ACHN (cell line): ENCODE data around the gene PPP3CA.
"Not testable (repeated sequence)": the region's sequence is repeated elsewhere in the genome, so short reads cannot be mapped to it uniquely, and the experiment has no call there.

Experiments
- DNase-seq: peaks from one replicate; pipeline ENCODE4 v3.0.0-alpha.2; 2015
- in situ Hi-C: cut with HindIII; loops from 2 replicates; pipeline ENCODE4 v1.10.0; 2017; ENCODE audit warnings: low sequenced_read_pairs, low pct_ligation_motif_present, low pct_unique_long_range_greater_than_20kb

The PPP3CA gene

GRCh38 chr4:101234141-101234540 lies 113.2 kb downstream of the PPP3CA start:
- DNase-seq, in situ Hi-C loops: not testable (repeated sequence)

- DNase-seq = peak; percentile 65
These were observed 115.1 kb downstream of the PPP3CA start for GRCh38 chr4:101232074-101232776.

GRCh38 chr4:101230801-101231426 lies 116.4 kb downstream of the PPP3CA start:
- in situ Hi-C loops = no loop called here
- peak; percentile 27 for DNase-seq

More at GRCh38 chr4:101232074-101232776, 115.1 kb downstream of the PPP3CA start:
- in situ Hi-C loops = no loop called here

- DNase-seq = peak; percentile 31
- in situ Hi-C loops = no loop called here
These were observed 118.2 kb downstream of the PPP3CA start for GRCh38 chr4:101229116-101229515.

DNA sequence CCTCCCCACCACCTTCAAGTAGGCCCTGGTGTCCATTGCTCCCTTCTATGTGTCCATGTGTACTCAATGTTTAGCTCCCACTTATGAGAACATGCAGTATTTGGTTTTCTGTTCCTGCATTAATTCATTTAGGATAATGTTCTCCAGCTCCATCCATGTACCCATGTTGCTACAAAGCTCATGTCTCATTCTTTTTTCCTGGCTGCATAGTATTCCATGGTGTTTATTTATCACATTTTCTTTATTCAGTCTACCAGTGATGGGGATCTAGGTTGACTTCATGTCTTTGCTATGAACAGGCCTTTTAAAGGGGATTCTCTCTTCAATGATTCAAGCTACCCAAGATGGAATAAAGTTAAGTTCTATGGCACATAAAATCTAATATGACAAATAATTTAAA lies 119.6 kb downstream of the PPP3CA start:
- in situ Hi-C loops = no loop called here
- no peak for DNase-seq

GRCh38 chr4:101224358-101225218 lies 122.7 kb downstream of the PPP3CA start:
- in situ Hi-C loops = no loop called here
- no peak for DNase-seq

DNA sequence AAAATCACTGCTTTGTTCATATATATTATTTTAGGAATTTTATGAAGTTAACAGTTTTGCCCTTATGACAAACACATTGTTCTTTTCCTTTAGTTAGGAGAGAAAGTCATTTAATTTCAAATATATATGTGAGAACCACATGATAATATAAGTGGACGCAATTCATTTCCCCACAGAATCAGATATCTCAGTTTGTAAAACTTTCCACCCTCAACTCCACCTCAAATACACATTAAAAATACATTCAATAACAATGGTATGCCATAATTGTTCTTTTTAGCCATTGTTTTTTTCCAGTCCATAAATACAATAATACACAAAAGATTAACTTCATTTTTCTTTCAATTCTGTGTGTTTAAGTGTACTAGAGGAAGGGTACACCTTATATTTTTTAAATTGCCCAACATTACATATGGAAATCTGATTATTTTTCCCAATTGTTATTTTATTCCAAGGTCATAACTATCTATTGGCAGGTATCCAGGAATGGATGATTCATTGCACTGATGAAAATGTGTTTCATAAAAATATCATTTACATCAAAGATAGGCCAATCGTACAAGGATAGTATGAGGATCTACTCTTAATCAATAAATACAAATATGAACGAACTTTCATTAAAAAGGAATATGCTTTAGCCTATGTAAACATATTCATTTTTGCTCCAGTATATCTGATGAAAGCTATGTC lies 125.0 kb downstream of the PPP3CA start:
- in situ Hi-C loops = no loop called here
- DNase-seq = no peak

DNA sequence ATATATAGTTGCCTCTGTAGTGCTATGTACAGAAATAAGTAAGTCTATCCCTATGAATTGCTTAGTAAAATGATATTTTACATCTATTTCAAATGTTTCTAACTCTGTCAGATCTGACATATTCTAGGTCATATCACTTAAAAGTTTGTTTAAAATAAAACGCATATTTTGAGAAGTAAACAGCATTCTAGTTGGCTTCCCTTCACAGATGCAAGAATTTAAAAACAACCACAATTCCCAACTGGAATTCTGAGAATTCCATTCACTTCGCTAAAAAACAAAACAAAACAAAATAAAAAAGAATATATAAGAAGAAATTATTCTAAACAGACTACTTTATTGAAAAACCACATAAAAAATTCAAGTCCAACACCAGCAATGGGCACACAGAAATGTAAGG lies 126.0 kb downstream of the PPP3CA start:
- in situ Hi-C loops = no loop called here

GRCh38 chr4:101218894-101219293 lies 128.4 kb downstream of the PPP3CA start:
- no peak for DNase-seq
- in situ Hi-C loops = no loop called here

More for the DNA sequence above, 126.0 kb downstream of the PPP3CA start:
- no peak for DNase-seq

DNA sequence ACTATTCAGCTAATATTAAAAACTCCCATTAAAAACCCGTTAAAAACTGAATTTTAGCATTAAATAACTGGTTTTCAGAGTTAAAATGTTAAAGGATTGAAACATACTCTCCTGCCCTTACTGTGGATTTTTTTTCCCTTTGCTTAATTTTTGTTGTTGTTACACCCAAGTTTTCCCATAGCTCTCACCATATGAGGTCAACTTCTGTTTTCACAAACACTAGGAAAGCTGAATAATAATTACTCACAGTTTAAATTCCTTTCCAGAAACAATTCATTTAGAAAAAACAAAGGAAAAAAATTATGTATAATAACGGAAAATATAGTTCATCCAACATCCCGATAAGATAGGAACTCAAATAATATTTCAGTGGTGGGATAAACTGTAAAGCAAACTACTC lies 129.0 kb downstream of the PPP3CA start:
- in situ Hi-C loops = no loop called here
- DNase-seq = no peak

- no peak for DNase-seq
- in situ Hi-C loops = no loop called here
These were observed 129.8 kb downstream of the PPP3CA start for GRCh38 chr4:101217353-101218031.

DNA sequence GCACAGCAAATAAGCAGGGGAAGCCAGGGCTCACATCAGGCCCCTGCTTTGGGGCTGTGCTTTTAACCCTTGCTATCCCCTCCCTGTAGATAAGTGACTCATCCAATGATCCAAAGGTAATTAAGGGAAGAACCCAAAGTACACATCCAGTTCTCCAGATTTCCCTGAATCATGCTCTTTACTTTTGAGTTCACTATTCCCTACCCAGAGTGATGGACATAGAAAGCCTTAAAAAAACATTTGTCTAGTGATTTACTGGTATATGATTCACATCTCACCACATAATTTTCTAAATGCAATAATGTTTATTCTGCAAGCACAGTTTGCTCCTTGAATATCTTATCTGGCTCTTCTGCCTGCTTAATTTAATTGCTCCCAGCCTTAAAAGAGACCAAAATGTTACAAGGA lies 136.2 kb downstream of the PPP3CA start:
- in situ Hi-C loops = no loop called here
- DNase-seq = no peak

DNA sequence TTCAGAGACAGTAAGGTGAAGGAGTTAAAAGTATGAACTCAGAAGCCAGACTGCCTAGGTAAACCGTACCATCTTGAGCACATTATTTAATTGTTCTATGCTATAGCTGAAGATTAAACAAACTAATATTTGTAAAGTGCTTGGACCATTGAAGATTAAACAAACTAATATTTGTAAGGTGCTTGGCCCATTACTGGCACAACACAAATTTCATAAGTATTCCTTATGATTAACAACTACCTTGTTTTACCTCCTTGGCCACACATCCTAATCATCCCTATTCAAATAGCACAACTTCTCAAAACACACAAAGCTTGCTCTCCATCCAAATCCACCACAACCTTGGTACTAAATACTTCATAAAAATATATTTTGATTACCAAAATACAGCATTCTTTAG lies 137.0 kb downstream of the PPP3CA start:
- in situ Hi-C loops = no loop called here
- no peak for DNase-seq

DNA sequence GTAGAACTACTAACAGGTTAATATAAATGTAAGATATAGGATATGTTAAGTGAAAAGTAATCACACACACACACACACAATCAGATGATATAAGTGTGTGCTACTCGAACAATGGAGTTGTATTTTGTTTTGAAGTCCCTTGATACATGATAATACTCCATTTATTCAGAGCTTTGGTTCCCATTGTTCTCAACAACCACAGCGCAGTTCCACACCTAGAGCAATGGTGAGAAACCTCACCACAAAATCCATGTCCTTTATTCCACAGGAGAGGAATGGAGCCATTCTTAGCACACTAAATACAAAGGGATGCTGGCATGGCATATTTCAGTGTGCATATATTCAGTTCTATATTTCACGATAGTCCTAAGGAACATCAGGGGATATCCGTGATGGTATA lies 139.2 kb downstream of the PPP3CA start:
- in situ Hi-C loops = no loop called here

DNA sequence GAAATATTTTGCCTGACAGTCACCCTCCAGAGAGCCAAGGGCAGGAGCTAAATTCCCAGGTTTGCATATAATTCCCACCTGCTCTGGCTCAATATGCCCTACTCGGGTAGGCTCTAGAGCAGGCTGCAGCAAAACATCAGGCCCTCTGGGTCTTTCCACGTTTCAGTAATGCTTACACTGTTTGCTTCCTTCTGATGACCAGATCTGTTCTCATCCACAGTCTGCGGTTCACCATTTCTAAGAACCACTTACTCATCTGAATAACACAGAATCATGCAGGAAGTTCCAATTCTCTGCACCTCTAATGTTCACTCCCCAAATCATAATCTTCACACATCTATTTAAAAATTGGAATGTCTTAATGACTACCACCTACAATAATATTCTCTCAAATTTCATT lies 141.4 kb downstream of the PPP3CA start:
- peak; percentile 62 for DNase-seq
- in situ Hi-C loops = no loop called here

More for the DNA sequence above, 139.2 kb downstream of the PPP3CA start:
- no peak for DNase-seq

DNA sequence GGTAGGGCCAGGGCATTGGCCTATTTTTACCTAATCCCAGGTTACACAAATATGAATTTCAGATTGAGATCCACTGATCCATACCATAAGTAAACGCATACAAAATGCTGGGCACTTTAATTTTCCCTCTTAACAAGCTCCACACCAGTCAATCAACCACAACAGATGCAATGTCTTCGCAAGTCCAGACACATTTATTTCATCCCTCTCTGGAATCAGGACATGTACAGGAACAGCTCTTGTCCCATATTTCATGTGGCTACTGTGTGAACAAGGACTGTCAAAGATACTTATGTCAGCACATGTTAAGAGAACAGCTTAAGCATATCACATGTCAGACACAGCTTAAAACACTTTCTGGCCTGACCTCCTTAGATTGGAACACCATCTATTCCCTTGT lies 145.9 kb downstream of the PPP3CA start:
- peak; percentile 18 for DNase-seq
- in situ Hi-C loops = no loop called here

DNA sequence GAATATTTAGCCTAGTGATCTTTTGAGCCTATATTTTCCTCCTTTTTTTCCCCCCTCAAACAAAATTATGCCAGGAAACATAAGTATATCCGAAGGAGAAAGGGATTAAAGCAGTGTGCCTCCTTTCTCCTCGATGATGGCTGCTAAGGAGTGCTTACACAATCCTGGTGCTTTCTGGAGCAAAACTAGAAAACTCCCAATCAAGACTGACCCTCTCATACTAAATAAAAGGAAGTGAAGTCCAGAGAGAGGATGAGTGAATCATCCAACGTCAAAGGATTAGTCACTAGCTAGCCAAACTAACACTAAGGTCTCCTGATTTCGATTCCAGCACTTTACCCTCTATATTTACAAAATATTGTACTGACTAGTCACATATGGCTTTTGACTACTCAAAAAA lies 146.8 kb downstream of the PPP3CA start:
- in situ Hi-C loops = no loop called here
- DNase-seq = peak; percentile 82

DNA sequence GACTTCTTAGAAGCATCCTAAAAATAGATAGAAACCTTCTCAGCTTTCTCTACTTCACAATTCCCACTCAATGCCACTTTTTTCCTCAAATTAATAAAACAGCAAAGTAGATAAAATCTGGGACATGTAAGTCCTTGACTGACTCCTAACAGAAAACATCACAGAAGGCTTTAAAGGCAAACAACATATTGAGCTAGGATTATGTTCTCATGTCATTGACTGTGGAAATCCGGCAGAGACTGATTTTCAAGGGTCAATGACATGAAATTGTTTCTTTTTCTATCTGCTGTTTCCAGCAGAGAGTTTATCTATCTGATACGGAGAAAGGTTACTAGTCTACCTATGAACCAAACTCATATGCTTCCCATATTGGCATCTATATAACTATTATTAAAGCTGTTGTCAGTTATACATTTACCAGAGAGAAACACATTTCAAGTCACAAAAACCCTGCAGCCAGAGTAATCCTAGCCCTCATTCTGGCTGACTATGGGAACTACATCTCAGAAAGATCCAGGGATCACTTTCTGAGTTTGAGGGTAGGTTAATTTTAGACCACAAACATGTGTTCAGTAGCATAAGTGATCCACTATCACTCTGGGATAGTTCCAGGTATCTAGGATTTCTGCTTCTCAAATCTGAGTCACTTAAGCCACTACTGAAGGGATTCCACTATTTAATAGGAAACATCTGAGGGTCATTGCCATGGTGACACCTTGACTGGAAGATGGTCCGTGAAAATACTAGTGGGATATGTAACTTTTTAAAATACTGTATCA lies 147.6 kb downstream of the PPP3CA start:
- DNase-seq = no peak
- in situ Hi-C loops = no loop called here
